ENCODE data around the gene AFF2.

AFF2 gene

GRCh38 chrX:149010853-149011224 is 510.4 kb downstream of the AFF2 start:
- no CpG with 5 or more reads among the region's 5 CpGs for WGBS (ENCODE audit: insufficient coverage, insufficient read length)

GRCh38 chrX:149013081-149013480 is 512.7 kb downstream of the AFF2 start:
- H3K27ac ChIP-seq (ENCODE audit: low read length), result no peak overlapping the region
- H3K9me3 ChIP-seq (ENCODE audit: control insufficient read depth, insufficient read depth, low read length), result no peaks in the 10 kb centered on the region
- no CpG with 5 or more reads among the region's 2 CpGs for WGBS (ENCODE audit: insufficient coverage, insufficient read length)
- H3K4me1 ChIP-seq (ENCODE audit: control insufficient read depth, insufficient read depth, low read length), result no peaks in the 10 kb centered on the region
- no peak for DNase-seq (ENCODE audit: low read depth, low spot score)
- no peaks in the 10 kb centered on the region for H3K36me3 ChIP-seq (ENCODE audit: control insufficient read depth, insufficient read depth, low read length)
- H3K27me3 ChIP-seq (ENCODE audit: control insufficient read depth, insufficient read depth, low read length), result no peaks in the 10 kb centered on the region
- no peak overlapping the region for H3K4me3 ChIP-seq (ENCODE audit: low read length)

More at GRCh38 chrX:149010853-149011224, 510.4 kb downstream of the AFF2 start:
- no peaks in the 10 kb centered on the region for H3K27me3 ChIP-seq (ENCODE audit: control insufficient read depth, insufficient read depth, low read length)
- no peaks in the 10 kb centered on the region for H3K9me3 ChIP-seq (ENCODE audit: control insufficient read depth, insufficient read depth, low read length)
- no peak overlapping the region for H3K4me3 ChIP-seq (ENCODE audit: low read length)
- no peaks in the 10 kb centered on the region for H3K36me3 ChIP-seq (ENCODE audit: control insufficient read depth, insufficient read depth, low read length)
- no peak for DNase-seq (ENCODE audit: low read depth, low spot score)
- H3K27ac ChIP-seq (ENCODE audit: low read length), result no peak overlapping the region
- H3K4me1 ChIP-seq (ENCODE audit: control insufficient read depth, insufficient read depth, low read length), result no peaks in the 10 kb centered on the region

GRCh38 chrX:149021159-149021558 is 520.7 kb downstream of the AFF2 start:
- Histone ChIP-seq H3K9me3 (ENCODE audit: control insufficient read depth, insufficient read depth, low read length) (no peaks in the 10 kb centered on the region), H3K36me3 (ENCODE audit: control insufficient read depth, insufficient read depth, low read length) (no peaks in the 10 kb centered on the region), H3K4me1 (ENCODE audit: control insufficient read depth, insufficient read depth, low read length) (no peaks in the 10 kb centered on the region), H3K27ac (ENCODE audit: low read length) (no peak overlapping the region), H3K27me3 (ENCODE audit: control insufficient read depth, insufficient read depth, low read length) (no peaks in the 10 kb centered on the region), H3K4me3 (ENCODE audit: low read length) (no peak overlapping the region)
- no peak for DNase-seq (ENCODE audit: low read depth, low spot score)
- WGBS (ENCODE audit: insufficient coverage, insufficient read length), result no CpG with 5 or more reads among the region's 2 CpGs

- no peak for DNase-seq (ENCODE audit: low read depth, low spot score)
- no peaks in the 10 kb centered on the region for H3K4me1 ChIP-seq (ENCODE audit: control insufficient read depth, insufficient read depth, low read length)
- no peak overlapping the region for H3K4me3 ChIP-seq (ENCODE audit: low read length)
- no peaks in the 10 kb centered on the region for H3K36me3 ChIP-seq (ENCODE audit: control insufficient read depth, insufficient read depth, low read length)
- no CpG with 5 or more reads among the region's 2 CpGs for WGBS (ENCODE audit: insufficient coverage, insufficient read length)
- H3K9me3 ChIP-seq (ENCODE audit: control insufficient read depth, insufficient read depth, low read length), result no peaks in the 10 kb centered on the region
- H3K27ac ChIP-seq (ENCODE audit: low read length), result no peak overlapping the region
- no peaks in the 10 kb centered on the region for H3K27me3 ChIP-seq (ENCODE audit: control insufficient read depth, insufficient read depth, low read length)
Observed at GRCh38 chrX:149022485-149022884, 522.1 kb downstream of the AFF2 start.

- Histone ChIP-seq H3K27ac (ENCODE audit: low read length) (no peak overlapping the region), H3K4me3 (ENCODE audit: low read length) (no peak overlapping the region), H3K27me3 (ENCODE audit: control insufficient read depth, insufficient read depth, low read length) (no peaks in the 10 kb centered on the region), H3K36me3 (ENCODE audit: control insufficient read depth, insufficient read depth, low read length) (no peaks in the 10 kb centered on the region), H3K4me1 (ENCODE audit: control insufficient read depth, insufficient read depth, low read length) (no peaks in the 10 kb centered on the region), H3K9me3 (ENCODE audit: control insufficient read depth, insufficient read depth, low read length) (no peaks in the 10 kb centered on the region)
- DNase-seq (ENCODE audit: low read depth, low spot score), result no peak
- WGBS (ENCODE audit: insufficient coverage, insufficient read length), result no CpG with 5 or more reads among the region's 2 CpGs
Observed at GRCh38 chrX:149032449-149032848, 532.0 kb downstream of the AFF2 start.

- DNase-seq (ENCODE audit: low read depth, low spot score), result no peak
- no peak overlapping the region for H3K4me3 ChIP-seq (ENCODE audit: low read length)
- H3K27ac ChIP-seq (ENCODE audit: low read length), result no peak overlapping the region
- no CpG with 5 or more reads among the region's 1 CpG for WGBS (ENCODE audit: insufficient coverage, insufficient read length)
- no peaks in the 10 kb centered on the region for H3K36me3 ChIP-seq (ENCODE audit: control insufficient read depth, insufficient read depth, low read length)
- H3K9me3 ChIP-seq (ENCODE audit: control insufficient read depth, insufficient read depth, low read length), result no peaks in the 10 kb centered on the region
- H3K27me3 ChIP-seq (ENCODE audit: control insufficient read depth, insufficient read depth, low read length), result no peaks in the 10 kb centered on the region
- H3K4me1 ChIP-seq (ENCODE audit: control insufficient read depth, insufficient read depth, low read length), result no peaks in the 10 kb centered on the region
Observed at GRCh38 chrX:149036086-149036485, 535.7 kb downstream of the AFF2 start.

GRCh38 chrX:149037281-149037870 is 537.0 kb downstream of the AFF2 start:
- H3K27me3 ChIP-seq (ENCODE audit: control insufficient read depth, insufficient read depth, low read length), result no peaks in the 10 kb centered on the region
- no peak for DNase-seq (ENCODE audit: low read depth, low spot score)
- no peaks in the 10 kb centered on the region for H3K9me3 ChIP-seq (ENCODE audit: control insufficient read depth, insufficient read depth, low read length)
- no peak overlapping the region for H3K4me3 ChIP-seq (ENCODE audit: low read length)
- H3K4me1 ChIP-seq (ENCODE audit: control insufficient read depth, insufficient read depth, low read length), result no peaks in the 10 kb centered on the region
- H3K27ac ChIP-seq (ENCODE audit: low read length), result no peak overlapping the region
- no CpG with 5 or more reads among the region's 3 CpGs for WGBS (ENCODE audit: insufficient coverage, insufficient read length)
- H3K36me3 ChIP-seq (ENCODE audit: control insufficient read depth, insufficient read depth, low read length), result no peaks in the 10 kb centered on the region

- Histone ChIP-seq H3K27me3 (ENCODE audit: control insufficient read depth, insufficient read depth, low read length) (no peaks in the 10 kb centered on the region), H3K4me3 (ENCODE audit: low read length) (no peak overlapping the region), H3K9me3 (ENCODE audit: control insufficient read depth, insufficient read depth, low read length) (no peaks in the 10 kb centered on the region), H3K4me1 (ENCODE audit: control insufficient read depth, insufficient read depth, low read length) (no peaks in the 10 kb centered on the region), H3K27ac (ENCODE audit: low read length) (no peak overlapping the region), H3K36me3 (ENCODE audit: control insufficient read depth, insufficient read depth, low read length) (no peaks in the 10 kb centered on the region)
- DNase-seq (ENCODE audit: low read depth, low spot score), result no peak
Observed at GRCh38 chrX:149039057-149039456, 538.6 kb downstream of the AFF2 start.

GRCh38 chrX:149040873-149041535 is 540.6 kb downstream of the AFF2 start:
- Histone ChIP-seq H3K4me1 (ENCODE audit: control insufficient read depth, insufficient read depth, low read length) (no peaks in the 10 kb centered on the region), H3K36me3 (ENCODE audit: control insufficient read depth, insufficient read depth, low read length) (no peaks in the 10 kb centered on the region), H3K27ac (ENCODE audit: low read length) (no peak overlapping the region), H3K9me3 (ENCODE audit: control insufficient read depth, insufficient read depth, low read length) (no peaks in the 10 kb centered on the region), H3K27me3 (ENCODE audit: control insufficient read depth, insufficient read depth, low read length) (no peaks in the 10 kb centered on the region), H3K4me3 (ENCODE audit: low read length) (no peak overlapping the region)
- DNase-seq (ENCODE audit: low read depth, low spot score), result no peak
- no CpG with 5 or more reads among the region's 5 CpGs for WGBS (ENCODE audit: insufficient coverage, insufficient read length)

- Histone ChIP-seq H3K9me3 (ENCODE audit: control insufficient read depth, insufficient read depth, low read length) (no peaks in the 10 kb centered on the region), H3K4me3 (ENCODE audit: low read length) (no peak overlapping the region), H3K4me1 (ENCODE audit: control insufficient read depth, insufficient read depth, low read length) (no peaks in the 10 kb centered on the region), H3K27me3 (ENCODE audit: control insufficient read depth, insufficient read depth, low read length) (no peaks in the 10 kb centered on the region), H3K36me3 (ENCODE audit: control insufficient read depth, insufficient read depth, low read length) (no peaks in the 10 kb centered on the region), H3K27ac (ENCODE audit: low read length) (no peak overlapping the region)
- DNase-seq (ENCODE audit: low read depth, low spot score), result no peak
- WGBS (ENCODE audit: insufficient coverage, insufficient read length), result no CpG with 5 or more reads among the region's 3 CpGs
Observed at GRCh38 chrX:149043401-149043800, 543.0 kb downstream of the AFF2 start.

- Histone ChIP-seq H3K4me3 (ENCODE audit: low read length) (no peak overlapping the region), H3K9me3 (ENCODE audit: control insufficient read depth, insufficient read depth, low read length) (no peaks in the 10 kb centered on the region), H3K27me3 (ENCODE audit: control insufficient read depth, insufficient read depth, low read length) (no peaks in the 10 kb centered on the region), H3K4me1 (ENCODE audit: control insufficient read depth, insufficient read depth, low read length) (no peaks in the 10 kb centered on the region), H3K27ac (ENCODE audit: low read length) (no peak overlapping the region), H3K36me3 (ENCODE audit: control insufficient read depth, insufficient read depth, low read length) (no peaks in the 10 kb centered on the region)
- no CpG with 5 or more reads among the region's 2 CpGs for WGBS (ENCODE audit: insufficient coverage, insufficient read length)
- DNase-seq (ENCODE audit: low read depth, low spot score), result no peak
Observed at GRCh38 chrX:149044471-149044870, 544.1 kb downstream of the AFF2 start.
